Gastroesophageal sphincter (tissue), 3 donors: ENCODE results near the gene SPTLC1.

ENCODE experiments used
- CTCF ChIP-seq, 4 experiments: fragments of 200-600 bp in 2 of 4; fragments of 450-650 bp in 2 of 4; sonication (generic) in 1 of 4; IDR thresholded peaks; one replicate each; pipeline ENCODE4 v1.5.1; 2017 to 2019; ENCODE audit warnings: antibody characterized with exemption in 4 of 4, mild to moderate bottlenecking in 2 of 4, moderate library complexity in 2 of 4
- POLR2A ChIP-seq, 2 donors: fragments of 450-650 bp; IDR thresholded peaks; one replicate each; pipeline ENCODE4 v1.6.1; 2017; ENCODE audit warnings: antibody characterized with exemption in 2 of 2, mild to moderate bottlenecking in 2 of 2, moderate library complexity in 1 of 2
- POLR2AphosphoS5 ChIP-seq: sonication (generic); formaldehyde crosslinking; IDR thresholded peaks from one replicate; pipeline ENCODE4 v1.6.1; 2017; ENCODE audit warnings: antibody characterized with exemption

- TF ChIP-seq CTCF (IDR thresholded peaks at IDR 0.05) (no peak), POLR2A (IDR thresholded peaks at IDR 0.05) (no peak), POLR2AphosphoS5 (no peak)
Observed at GRCh38 chr9:91986248-91986647, 129.0 kb downstream of the SPTLC1 start.
